Measurements from ENCODE around the gene RPRD2. TPM values are rescaled to one million over a fixed set of nuclear protein-coding genes. Genes with fewer than 3 reads are reported as not detected.

RPRD2 gene
- total RNA-seq, 1 experiment from 2014 or later, result 46.6 TPM

DNA sequence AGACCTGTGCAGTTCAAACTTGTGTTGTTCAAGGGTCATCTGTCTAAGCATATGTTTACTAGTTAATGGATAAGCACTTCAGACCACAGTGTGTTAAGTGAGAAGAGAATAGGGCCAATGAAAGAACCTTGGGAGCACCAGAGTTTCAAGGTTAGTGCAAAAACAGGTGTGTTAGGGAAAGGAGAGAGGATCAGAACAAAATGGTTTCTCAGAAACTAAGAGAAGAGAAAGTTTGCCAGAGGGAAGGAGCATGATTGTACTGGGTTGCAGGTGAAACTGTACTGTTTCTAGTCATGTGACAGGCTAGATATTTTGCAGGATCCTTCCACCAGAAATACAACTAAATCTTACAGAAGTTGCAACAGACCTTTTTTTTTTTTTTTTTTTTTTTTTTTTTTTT, 23.3 kb downstream of the RPRD2 start:
- H3K27ac ChIP-seq (ENCODE audit: low read depth, low read length, poor library complexity, severe bottlenecking), result no peak overlapping the region
- peaks cover 4% of the 10 kb centered on the region for H3K4me1 ChIP-seq (ENCODE audit: insufficient read depth, low read length, poor library complexity, severe bottlenecking)
- no peaks in the 10 kb centered on the region for H3K27me3 ChIP-seq (replicated peaks; ENCODE audit: insufficient read depth, low read depth, low read length, poor library complexity)
- ChIA-PET POLR2A (ENCODE audit: low non-redundant PET) (no interaction called here), CTCF (no interaction called here)
- intact Hi-C loops (cut with micrococcal nuclease; ENCODE audit: unreplicated experiment), result no loop called here
- BruUV-seq (replicated peaks), result no TSS peak
- no peaks in the 10 kb centered on the region for H3K9me3 ChIP-seq (ENCODE audit: low read depth, low read length, poor library complexity, severe bottlenecking)
- H3K4me3 ChIP-seq (ENCODE audit: low read depth, low read length, poor library complexity, severe bottlenecking), result no peak overlapping the region
- no peak for DNase-seq (ENCODE audit: low spot score)
- no peak for TF ChIP-seq EZH2 (IDR thresholded peaks at IDR 0.05; ENCODE audit: borderline replicate concordance, low read depth, low read length, poor library complexity, severe bottlenecking)
- TF ChIP-seq, protein P1, sequence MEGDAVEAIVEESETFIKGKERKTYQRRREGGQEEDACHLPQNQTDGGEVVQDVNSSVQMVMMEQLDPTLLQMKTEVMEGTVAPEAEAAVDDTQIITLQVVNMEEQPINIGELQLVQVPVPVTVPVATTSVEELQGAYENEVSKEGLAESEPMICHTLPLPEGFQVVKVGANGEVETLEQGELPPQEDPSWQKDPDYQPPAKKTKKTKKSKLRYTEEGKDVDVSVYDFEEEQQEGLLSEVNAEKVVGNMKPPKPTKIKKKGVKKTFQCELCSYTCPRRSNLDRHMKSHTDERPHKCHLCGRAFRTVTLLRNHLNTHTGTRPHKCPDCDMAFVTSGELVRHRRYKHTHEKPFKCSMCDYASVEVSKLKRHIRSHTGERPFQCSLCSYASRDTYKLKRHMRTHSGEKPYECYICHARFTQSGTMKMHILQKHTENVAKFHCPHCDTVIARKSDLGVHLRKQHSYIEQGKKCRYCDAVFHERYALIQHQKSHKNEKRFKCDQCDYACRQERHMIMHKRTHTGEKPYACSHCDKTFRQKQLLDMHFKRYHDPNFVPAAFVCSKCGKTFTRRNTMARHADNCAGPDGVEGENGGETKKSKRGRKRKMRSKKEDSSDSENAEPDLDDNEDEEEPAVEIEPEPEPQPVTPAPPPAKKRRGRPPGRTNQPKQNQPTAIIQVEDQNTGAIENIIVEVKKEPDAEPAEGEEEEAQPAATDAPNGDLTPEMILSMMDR (conservative IDR thresholded peaks at IDR 0.05; ENCODE audit: low read depth, low read length), result no peak
- no peaks in the 10 kb centered on the region for H3K36me3 ChIP-seq (ENCODE audit: insufficient read depth, low read length, poor library complexity, severe bottlenecking)

DNA sequence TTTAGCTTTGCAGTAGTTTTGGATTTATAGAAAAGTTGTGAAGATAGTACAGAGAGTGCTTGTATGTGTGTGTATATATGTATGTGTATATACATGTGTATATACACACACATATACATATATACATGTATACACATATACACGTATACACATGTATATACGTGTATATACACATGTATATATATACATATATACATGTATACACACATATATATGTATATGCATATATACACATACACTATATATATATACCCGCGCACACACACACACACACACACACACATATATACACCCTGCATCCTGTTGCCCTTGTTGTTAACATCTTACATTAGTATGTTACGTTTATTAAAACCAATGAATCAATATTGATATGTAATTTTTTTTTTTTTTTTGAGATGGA, 24.3 kb downstream of the RPRD2 start:
- Histone ChIP-seq H3K27ac (ENCODE audit: low read depth, low read length, poor library complexity, severe bottlenecking) (no peak overlapping the region), H3K9me3 (ENCODE audit: low read depth, low read length, poor library complexity, severe bottlenecking) (no peaks in the 10 kb centered on the region), H3K36me3 (ENCODE audit: insufficient read depth, low read length, poor library complexity, severe bottlenecking) (no peaks in the 10 kb centered on the region), H3K27me3 (replicated peaks; ENCODE audit: insufficient read depth, low read depth, low read length, poor library complexity) (no peaks in the 10 kb centered on the region), H3K4me3 (ENCODE audit: low read depth, low read length, poor library complexity, severe bottlenecking) (no peak overlapping the region), H3K4me1 (ENCODE audit: insufficient read depth, low read length, poor library complexity, severe bottlenecking) (peaks cover 4% of the 10 kb centered on the region)
- ChIA-PET POLR2A (ENCODE audit: low non-redundant PET) (no interaction called here), CTCF (no interaction called here)
- DNase-seq (ENCODE audit: low spot score), result no peak
- TF ChIP-seq EZH2 (IDR thresholded peaks at IDR 0.05; ENCODE audit: borderline replicate concordance, low read depth, low read length, poor library complexity, severe bottlenecking), result no peak
- TF ChIP-seq, protein P1 (conservative IDR thresholded peaks at IDR 0.05; ENCODE audit: low read depth, low read length), result no peak
- intact Hi-C loops (cut with micrococcal nuclease; ENCODE audit: unreplicated experiment), result no loop called here
- no TSS peak for BruUV-seq (replicated peaks)

- intact Hi-C loops (cut with micrococcal nuclease; ENCODE audit: unreplicated experiment), result no loop called here
These were observed 25.7 kb downstream of the RPRD2 start for GRCh38 chr1:150389650-150390049.

More at GRCh38 chr1:150389650-150390049, 25.7 kb downstream of the RPRD2 start:
- ChIA-PET POLR2A (ENCODE audit: low non-redundant PET) (no interaction called here), CTCF (no interaction called here)
- no peak overlapping the region for H3K4me3 ChIP-seq (ENCODE audit: low read depth, low read length, poor library complexity, severe bottlenecking)
- peaks cover 4% of the 10 kb centered on the region for H3K4me1 ChIP-seq (ENCODE audit: insufficient read depth, low read length, poor library complexity, severe bottlenecking)
- no peak overlapping the region for H3K27ac ChIP-seq (ENCODE audit: low read depth, low read length, poor library complexity, severe bottlenecking)
- no peak for DNase-seq (ENCODE audit: low spot score)
- no peaks in the 10 kb centered on the region for H3K27me3 ChIP-seq (replicated peaks; ENCODE audit: insufficient read depth, low read depth, low read length, poor library complexity)
- no TSS peak for BruUV-seq (replicated peaks)
- H3K36me3 ChIP-seq (ENCODE audit: insufficient read depth, low read length, poor library complexity, severe bottlenecking), result no peaks in the 10 kb centered on the region
- no peaks in the 10 kb centered on the region for H3K9me3 ChIP-seq (ENCODE audit: low read depth, low read length, poor library complexity, severe bottlenecking)
- no peak for TF ChIP-seq EZH2 (IDR thresholded peaks at IDR 0.05; ENCODE audit: borderline replicate concordance, low read depth, low read length, poor library complexity, severe bottlenecking)
- TF ChIP-seq, protein P1 (conservative IDR thresholded peaks at IDR 0.05; ENCODE audit: low read depth, low read length), result no peak

Measured in A673 (cell line).